PC-3 (cell line): ENCODE measurements around the gene P2RY1.

Experiments used
- CTCF ChIP-seq: fragments of 300-600 bp; sonication (generic); conservative IDR thresholded peaks from 2 replicates; pipeline ENCODE4 v1.5.1; 2017; ENCODE audit warnings: antibody characterized with exemption, low read depth, mild to moderate bottlenecking, low read length
- EZH2 ChIP-seq: fragments of 300-600 bp; sonication (generic); IDR thresholded peaks from one replicate; pipeline ENCODE4 v1.6.1; 2017; ENCODE audit warnings: antibody characterized with exemption, mild to moderate bottlenecking, low read length; ENCODE audit not compliant: unreplicated experiment
- EZH2phosphoT487 ChIP-seq: fragments of 300-600 bp; sonication (generic); IDR thresholded peaks from 2 replicates; pipeline ENCODE4 v1.6.1; 2018; ENCODE audit warnings: mild to moderate bottlenecking, antibody characterized with exemption, low read length, borderline replicate concordance

GRCh38 chr3:152797751-152798432 lies 37.0 kb upstream of the P2RY1 start:
- no peak for TF ChIP-seq CTCF
- no peak for TF ChIP-seq EZH2
- TF ChIP-seq EZH2phosphoT487 = no peak
